RPMI8226 (cell line): ENCODE data around the gene PARD3.
"Not testable (repeated sequence)": the region's sequence is repeated elsewhere in the genome, so short reads cannot be mapped to it uniquely, and the experiment has no call there.

Experiments used
- DNase-seq: peaks from one replicate; pipeline ENCODE4 v3.0.0-alpha.2; 2015

The PARD3 gene

GRCh38 chr10:34281661-34282582 lies 533.2 kb downstream of the PARD3 start:
- DNase-seq, result no peak

- no peak for DNase-seq
Observed at GRCh38 chr10:34280599-34281374, 534.3 kb downstream of the PARD3 start.

GRCh38 chr10:34275626-34276130 lies 539.4 kb downstream of the PARD3 start:
- DNase-seq, result no peak

- no peak for DNase-seq
Observed at GRCh38 chr10:34274906-34275305, 540.2 kb downstream of the PARD3 start.

GRCh38 chr10:34273340-34273739 lies 541.8 kb downstream of the PARD3 start:
- DNase-seq, result no peak

- DNase-seq, result no peak
Observed at GRCh38 chr10:34272316-34272715, 542.8 kb downstream of the PARD3 start.

GRCh38 chr10:34268410-34268809 lies 546.7 kb downstream of the PARD3 start:
- DNase-seq, result not testable (repeated sequence)

GRCh38 chr10:34262985-34263384 lies 552.1 kb downstream of the PARD3 start:
- no peak for DNase-seq

- DNase-seq, result no peak
Observed at GRCh38 chr10:34260904-34261303, 554.2 kb downstream of the PARD3 start.

GRCh38 chr10:34256216-34256615 lies 558.9 kb downstream of the PARD3 start:
- no peak for DNase-seq

- no peak for DNase-seq
Observed at GRCh38 chr10:34255035-34255434, 560.1 kb downstream of the PARD3 start.

- no peak for DNase-seq
Observed at GRCh38 chr10:34254596-34254995, 560.5 kb downstream of the PARD3 start.

GRCh38 chr10:34252111-34252510 lies 563.0 kb downstream of the PARD3 start:
- no peak for DNase-seq

- no peak for DNase-seq
Observed at GRCh38 chr10:34251177-34251576, 563.9 kb downstream of the PARD3 start.

GRCh38 chr10:34250722-34251121 lies 564.4 kb downstream of the PARD3 start:
- DNase-seq, result no peak

GRCh38 chr10:34249634-34250033 lies 565.5 kb downstream of the PARD3 start:
- DNase-seq, result no peak

GRCh38 chr10:34247560-34247959 lies 567.5 kb downstream of the PARD3 start:
- DNase-seq, result no peak

- DNase-seq, result no peak
Observed at GRCh38 chr10:34244756-34245484, 570.2 kb downstream of the PARD3 start.

- DNase-seq, result no peak
Observed at GRCh38 chr10:34241226-34242000, 573.7 kb downstream of the PARD3 start.

- no peak for DNase-seq
Observed at GRCh38 chr10:34240039-34240438, 575.1 kb downstream of the PARD3 start.

- no peak for DNase-seq
Observed at GRCh38 chr10:34237898-34238455, 577.1 kb downstream of the PARD3 start.

- no peak for DNase-seq
Observed at GRCh38 chr10:34236931-34237330, 578.2 kb downstream of the PARD3 start.
